ENCODE data around the gene SH3BP4. TPM values are rescaled to one million over a fixed set of nuclear protein-coding genes. Genes with fewer than 3 reads are reported as not detected.

SH3BP4 gene
- total RNA-seq, 1 donor from 2014 or later = 58.6 TPM

GRCh38 chr2:234981197-234982095 lies 29.6 kb downstream of the SH3BP4 start:
- peaks cover 83% of the 10 kb centered on the region for H3K4me1 Mint-ChIP-seq (ENCODE audit: unreplicated experiment)
- H3K4me3 Mint-ChIP-seq (ENCODE audit: unreplicated experiment) = peak overlapping the region; percentile 86
- TF ChIP-seq, protein P1, sequence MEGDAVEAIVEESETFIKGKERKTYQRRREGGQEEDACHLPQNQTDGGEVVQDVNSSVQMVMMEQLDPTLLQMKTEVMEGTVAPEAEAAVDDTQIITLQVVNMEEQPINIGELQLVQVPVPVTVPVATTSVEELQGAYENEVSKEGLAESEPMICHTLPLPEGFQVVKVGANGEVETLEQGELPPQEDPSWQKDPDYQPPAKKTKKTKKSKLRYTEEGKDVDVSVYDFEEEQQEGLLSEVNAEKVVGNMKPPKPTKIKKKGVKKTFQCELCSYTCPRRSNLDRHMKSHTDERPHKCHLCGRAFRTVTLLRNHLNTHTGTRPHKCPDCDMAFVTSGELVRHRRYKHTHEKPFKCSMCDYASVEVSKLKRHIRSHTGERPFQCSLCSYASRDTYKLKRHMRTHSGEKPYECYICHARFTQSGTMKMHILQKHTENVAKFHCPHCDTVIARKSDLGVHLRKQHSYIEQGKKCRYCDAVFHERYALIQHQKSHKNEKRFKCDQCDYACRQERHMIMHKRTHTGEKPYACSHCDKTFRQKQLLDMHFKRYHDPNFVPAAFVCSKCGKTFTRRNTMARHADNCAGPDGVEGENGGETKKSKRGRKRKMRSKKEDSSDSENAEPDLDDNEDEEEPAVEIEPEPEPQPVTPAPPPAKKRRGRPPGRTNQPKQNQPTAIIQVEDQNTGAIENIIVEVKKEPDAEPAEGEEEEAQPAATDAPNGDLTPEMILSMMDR (IDR thresholded peaks at IDR 0.05; ENCODE audit: unreplicated experiment) = no peak
- no peaks in the 10 kb centered on the region for H3K9me3 Mint-ChIP-seq (ENCODE audit: unreplicated experiment)
- DNase-seq (ENCODE audit: low spot score) = peak; percentile 65
- H3K36me3 Mint-ChIP-seq (ENCODE audit: low read depth, unreplicated experiment) = peaks cover 8% of the 10 kb centered on the region
- peaks cover 11% of the 10 kb centered on the region for H3K27me3 Mint-ChIP-seq (ENCODE audit: unreplicated experiment)
- H3K27ac Mint-ChIP-seq (ENCODE audit: unreplicated experiment) = peak overlapping the region; percentile 99

- TF ChIP-seq, protein P1 (IDR thresholded peaks at IDR 0.05; ENCODE audit: unreplicated experiment) = no peak
- peaks cover 11% of the 10 kb centered on the region for H3K27me3 Mint-ChIP-seq (ENCODE audit: unreplicated experiment)
- peaks cover 84% of the 10 kb centered on the region for H3K4me1 Mint-ChIP-seq (ENCODE audit: unreplicated experiment)
- H3K27ac Mint-ChIP-seq (ENCODE audit: unreplicated experiment) = peak overlapping the region; percentile 99
- peaks cover 8% of the 10 kb centered on the region for H3K36me3 Mint-ChIP-seq (ENCODE audit: low read depth, unreplicated experiment)
- no peaks in the 10 kb centered on the region for H3K9me3 Mint-ChIP-seq (ENCODE audit: unreplicated experiment)
- peak overlapping the region; percentile 62 for H3K4me3 Mint-ChIP-seq (ENCODE audit: unreplicated experiment)
- no peak for DNase-seq (ENCODE audit: low spot score)
Measured at GRCh38 chr2:234982096-234982834, 30.4 kb downstream of the SH3BP4 start.

- TF ChIP-seq, protein P1 (IDR thresholded peaks at IDR 0.05; ENCODE audit: unreplicated experiment) = no peak
Measured at GRCh38 chr2:234983011-234983726, 31.4 kb downstream of the SH3BP4 start.

DNA sequence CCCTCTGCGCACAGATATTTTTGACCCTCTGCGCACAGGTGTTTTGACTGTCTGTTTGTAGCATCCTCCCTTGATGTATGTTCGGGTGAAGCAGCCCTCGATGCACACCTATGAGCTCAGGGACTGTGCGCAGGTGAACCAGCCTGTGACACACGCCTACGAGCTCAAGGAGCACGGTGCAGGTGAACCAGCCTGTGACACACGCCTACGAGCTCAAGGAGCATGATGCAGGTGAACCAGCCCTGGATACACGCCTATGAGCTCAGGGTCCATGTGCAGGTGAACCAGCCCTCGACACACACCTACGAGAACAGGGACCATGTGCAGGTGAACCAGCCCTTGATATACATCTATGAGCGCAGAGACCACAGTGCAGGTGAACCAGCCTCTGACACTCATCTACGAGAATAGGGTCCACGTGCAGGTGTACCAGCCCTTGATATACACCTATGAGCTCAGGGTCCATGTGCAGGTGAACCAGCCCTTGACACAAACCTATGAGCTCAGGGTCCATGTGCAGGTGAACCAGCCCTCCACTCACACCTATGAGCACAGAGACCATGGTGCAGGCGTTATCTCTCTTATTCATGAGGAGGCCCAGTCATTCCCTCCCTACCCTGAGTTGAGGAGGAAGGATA lies 33.9 kb downstream of the SH3BP4 start:
- TF ChIP-seq, protein P1 (IDR thresholded peaks at IDR 0.05; ENCODE audit: unreplicated experiment) = no peak
- peak overlapping the region; percentile 37 for H3K4me3 Mint-ChIP-seq (ENCODE audit: unreplicated experiment)
- DNase-seq (ENCODE audit: low spot score) = no peak
- H3K4me1 Mint-ChIP-seq (ENCODE audit: unreplicated experiment) = peaks cover 65% of the 10 kb centered on the region
- peaks cover 4% of the 10 kb centered on the region for H3K36me3 Mint-ChIP-seq (ENCODE audit: low read depth, unreplicated experiment)
- peaks cover 12% of the 10 kb centered on the region for H3K27me3 Mint-ChIP-seq (ENCODE audit: unreplicated experiment)
- H3K27ac Mint-ChIP-seq (ENCODE audit: unreplicated experiment) = peak overlapping the region; percentile 90
- H3K9me3 Mint-ChIP-seq (ENCODE audit: unreplicated experiment) = no peaks in the 10 kb centered on the region

More at GRCh38 chr2:234983011-234983726, 31.4 kb downstream of the SH3BP4 start:
- no peak for DNase-seq (ENCODE audit: low spot score)
- H3K4me3 Mint-ChIP-seq (ENCODE audit: unreplicated experiment) = peak overlapping the region; percentile 62
- H3K4me1 Mint-ChIP-seq (ENCODE audit: unreplicated experiment) = peaks cover 87% of the 10 kb centered on the region
- H3K36me3 Mint-ChIP-seq (ENCODE audit: low read depth, unreplicated experiment) = peaks cover 8% of the 10 kb centered on the region
- H3K27ac Mint-ChIP-seq (ENCODE audit: unreplicated experiment) = peak overlapping the region; percentile 99
- no peaks in the 10 kb centered on the region for H3K9me3 Mint-ChIP-seq (ENCODE audit: unreplicated experiment)
- peaks cover 11% of the 10 kb centered on the region for H3K27me3 Mint-ChIP-seq (ENCODE audit: unreplicated experiment)
